ENCODE data around the gene CIDEC. TPM values are rescaled to one million over a fixed set of nuclear protein-coding genes. Genes with fewer than 3 reads are reported as not detected.
"Not testable (repeated sequence)": the region's sequence is repeated elsewhere in the genome, so short reads cannot be mapped to it uniquely, and the experiment has no call there.

The CIDEC gene
- total and polyA plus RNA-seq, 2 donors: 0.14 to 0.91 TPM

GRCh38 chr3:9867106-9867505, 12.9 kb downstream of the CIDEC start:
- DNase-seq (ENCODE audit: low read depth in 6 of 9, low spot score in 9 of 9): no peak
- WGBS: 93% methylated on average over 12 of the region's 12 CpGs
- Histone ChIP-seq H3K4me3 (ENCODE audit: low read length in 2 of 2) (no peak overlapping the region), H3K9me3 (ENCODE audit: control insufficient read depth in 2 of 2, insufficient read depth in 1 of 2, low read length in 1 of 2) (no peaks in the 10 kb centered on the region), H3K27ac (ENCODE audit: low read depth in 1 of 2, low read length in 1 of 2) (no peak overlapping the region), H3K4me1 (ENCODE audit: control insufficient read depth in 2 of 2, insufficient read depth in 2 of 2, low read length in 2 of 2) (peaks cover 0 to 3% of the 10 kb centered on the region in 2 donors), H3K36me3 (ENCODE audit: control insufficient read depth in 2 of 2, insufficient read depth in 2 of 2, low read length in 1 of 2) (no peaks in the 10 kb centered on the region), H3K27me3 (ENCODE audit: control insufficient read depth in 2 of 2, insufficient read depth in 1 of 2, low read length in 1 of 2) (peaks cover 0 to 16% of the 10 kb centered on the region in 2 donors)

DNA sequence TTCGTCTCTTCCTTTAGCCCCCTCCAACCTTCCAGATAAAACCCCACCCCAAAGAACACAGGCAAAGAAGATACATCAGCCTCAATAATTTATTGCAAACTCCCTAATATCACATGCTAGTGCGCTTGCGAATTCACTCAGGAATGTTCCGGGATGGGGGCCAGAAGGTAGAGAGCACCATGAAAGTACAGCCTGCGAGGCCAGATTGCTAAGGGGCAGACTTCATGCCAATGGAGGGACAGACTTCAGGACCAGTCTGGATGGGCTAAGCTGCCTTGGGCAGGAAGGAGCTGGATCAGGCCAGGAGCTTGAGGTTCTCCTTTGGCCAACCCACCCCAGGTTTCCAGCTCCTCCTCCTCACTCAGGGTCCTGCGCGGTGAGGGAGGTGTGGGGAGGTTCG, 13.4 kb downstream of the CIDEC start:
- Histone ChIP-seq H3K36me3 (ENCODE audit: control insufficient read depth in 2 of 2, insufficient read depth in 2 of 2, low read length in 1 of 2) (no peaks in the 10 kb centered on the region), H3K4me1 (ENCODE audit: control insufficient read depth in 2 of 2, insufficient read depth in 2 of 2, low read length in 2 of 2) (peaks cover 0 to 3% of the 10 kb centered on the region in 2 donors), H3K9me3 (ENCODE audit: control insufficient read depth in 2 of 2, insufficient read depth in 1 of 2, low read length in 1 of 2) (no peaks in the 10 kb centered on the region), H3K27ac (ENCODE audit: low read depth in 1 of 2, low read length in 1 of 2) (no peak overlapping the region), H3K4me3 (ENCODE audit: low read length in 2 of 2) (no peak overlapping the region), H3K27me3 (ENCODE audit: control insufficient read depth in 2 of 2, insufficient read depth in 1 of 2, low read length in 1 of 2) (peaks cover 0 to 20% of the 10 kb centered on the region in 2 donors)
- no peak for DNase-seq (ENCODE audit: low read depth in 6 of 9, low spot score in 9 of 9)
- 98% methylated on average over 8 of the region's 8 CpGs for WGBS

DNA sequence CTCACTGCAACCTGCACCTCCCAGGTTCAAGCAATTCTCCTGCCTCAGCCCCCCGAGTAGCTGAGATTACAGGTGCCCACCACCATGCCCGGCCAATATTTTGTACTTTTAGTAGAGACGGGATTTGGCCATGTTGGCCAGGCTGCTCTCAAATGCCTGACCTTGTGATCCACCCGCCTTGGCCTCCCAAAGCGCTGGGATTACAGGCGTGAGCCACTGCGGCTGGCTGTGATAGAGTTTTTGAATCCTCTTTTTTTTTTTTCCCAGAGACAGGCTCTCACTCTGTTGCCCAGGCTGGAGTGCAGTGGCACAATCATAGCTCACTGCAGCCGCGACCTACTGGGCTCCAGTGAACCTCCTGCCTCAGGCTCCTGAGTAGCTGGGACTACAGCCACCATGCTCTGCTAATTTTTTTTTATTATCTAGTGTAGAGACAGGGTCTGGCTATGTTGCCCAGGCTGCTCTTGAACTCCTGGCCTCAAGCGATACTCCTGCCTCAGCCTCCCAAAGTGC, 14.9 kb downstream of the CIDEC start:
- not testable (repeated sequence) for H3K4me3 ChIP-seq (ENCODE audit: low read length in 2 of 2); DNase-seq (ENCODE audit: low read depth in 6 of 9, low spot score in 9 of 9); H3K4me1 ChIP-seq (ENCODE audit: control insufficient read depth in 2 of 2, insufficient read depth in 2 of 2, low read length in 2 of 2); H3K27ac ChIP-seq (ENCODE audit: low read depth in 1 of 2, low read length in 1 of 2); H3K9me3 ChIP-seq (ENCODE audit: control insufficient read depth in 2 of 2, insufficient read depth in 1 of 2, low read length in 1 of 2); H3K36me3 ChIP-seq (ENCODE audit: control insufficient read depth in 2 of 2, insufficient read depth in 2 of 2, low read length in 1 of 2)
- WGBS: 96% methylated on average over 10 of the region's 10 CpGs
- H3K27me3 ChIP-seq (ENCODE audit: control insufficient read depth in 2 of 2, insufficient read depth in 1 of 2, low read length in 1 of 2): peaks cover 0 to 25% of the 10 kb centered on the region in 2 donors

DNA sequence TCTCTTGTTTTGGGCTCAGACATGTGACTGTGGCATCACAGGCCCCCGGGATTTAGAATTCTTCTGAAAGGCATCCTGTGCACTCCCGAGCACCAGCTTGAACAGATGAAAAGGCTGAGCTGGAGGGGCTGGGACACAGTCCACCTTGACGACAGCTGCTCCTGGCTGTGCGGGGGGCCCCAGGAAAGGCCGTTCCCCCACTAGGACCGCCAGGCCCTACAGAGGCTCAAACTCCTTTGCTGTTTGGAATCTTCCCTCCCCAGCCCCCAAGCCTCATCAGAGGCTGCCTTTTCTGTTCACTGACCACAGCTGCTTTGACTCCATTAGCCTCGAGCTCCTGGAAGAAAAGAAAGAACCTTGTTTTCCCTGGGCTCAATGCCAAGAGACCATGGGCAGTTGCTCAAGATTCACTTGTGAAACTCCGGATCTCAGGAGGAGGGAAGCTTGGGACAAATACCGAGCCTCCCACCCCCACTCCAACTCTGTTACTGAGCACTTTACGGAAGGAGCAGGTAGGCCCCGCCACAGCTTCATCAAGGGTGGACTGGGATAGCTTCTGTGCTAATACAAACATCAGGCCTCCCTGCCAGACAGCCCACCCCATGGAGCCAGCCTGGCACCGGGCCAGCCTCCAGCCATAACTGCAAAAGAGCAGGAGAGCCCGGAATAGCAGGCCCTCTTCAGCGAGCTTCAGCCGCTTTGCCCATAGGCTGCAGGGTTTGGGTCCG, 15.7 kb downstream of the CIDEC start:
- Histone ChIP-seq H3K4me1 (ENCODE audit: control insufficient read depth in 2 of 2, insufficient read depth in 2 of 2, low read length in 2 of 2) (peaks cover 0 to 3% of the 10 kb centered on the region in 2 donors), H3K9me3 (ENCODE audit: control insufficient read depth in 2 of 2, insufficient read depth in 1 of 2, low read length in 1 of 2) (no peaks in the 10 kb centered on the region), H3K4me3 (ENCODE audit: low read length in 2 of 2) (no peak overlapping the region), H3K27ac (ENCODE audit: low read depth in 1 of 2, low read length in 1 of 2) (no peak overlapping the region), H3K27me3 (ENCODE audit: control insufficient read depth in 2 of 2, insufficient read depth in 1 of 2, low read length in 1 of 2) (peaks cover 0 to 25% of the 10 kb centered on the region in 2 donors), H3K36me3 (ENCODE audit: control insufficient read depth in 2 of 2, insufficient read depth in 2 of 2, low read length in 1 of 2) (no peaks in the 10 kb centered on the region)
- WGBS: 90% methylated on average over 16 of the region's 16 CpGs
- DNase-seq (ENCODE audit: low read depth in 6 of 9, low spot score in 9 of 9): no peak

DNA sequence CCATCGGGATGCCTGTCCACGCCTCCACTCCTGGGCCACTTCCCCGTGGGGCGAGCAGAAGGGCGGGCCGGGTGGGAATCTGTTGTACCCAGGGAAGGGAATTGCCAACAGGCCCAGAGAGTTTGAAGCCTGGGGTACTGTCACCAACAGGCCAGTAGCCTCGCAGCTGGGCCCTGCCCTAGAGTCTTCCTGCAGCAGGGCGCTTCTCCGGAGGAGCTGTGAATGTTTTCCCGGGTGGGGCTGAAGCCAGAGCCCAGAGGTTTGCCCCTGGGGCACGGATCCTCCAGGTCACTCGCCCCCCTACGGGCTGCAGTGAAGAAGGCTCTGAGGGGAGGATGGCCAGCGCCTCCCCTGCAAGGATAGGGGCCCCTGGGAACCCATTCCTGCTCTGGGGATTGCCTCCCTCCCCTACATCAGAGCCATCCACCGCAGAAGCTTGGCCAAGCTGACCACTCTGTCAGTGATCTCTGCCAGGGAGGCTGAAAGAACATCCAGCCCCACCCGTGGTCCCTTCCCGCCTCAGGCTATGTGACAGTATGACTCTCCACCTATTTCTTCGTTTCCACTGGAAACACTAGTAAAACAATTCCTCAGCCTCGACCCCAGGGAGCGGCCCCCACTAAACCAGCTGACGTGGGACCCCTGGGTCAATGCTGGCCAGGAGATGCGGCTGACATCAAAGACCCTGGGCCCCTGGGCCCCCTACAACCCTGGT, 16.8 kb downstream of the CIDEC start:
- no peak for DNase-seq (ENCODE audit: low read depth in 6 of 9, low spot score in 9 of 9)
- Histone ChIP-seq H3K4me1 (ENCODE audit: control insufficient read depth in 2 of 2, insufficient read depth in 2 of 2, low read length in 2 of 2) (peaks cover 0 to 3% of the 10 kb centered on the region in 2 donors), H3K27me3 (ENCODE audit: control insufficient read depth in 2 of 2, insufficient read depth in 1 of 2, low read length in 1 of 2) (peaks cover 0 to 25% of the 10 kb centered on the region in 2 donors), H3K36me3 (ENCODE audit: control insufficient read depth in 2 of 2, insufficient read depth in 2 of 2, low read length in 1 of 2) (no peaks in the 10 kb centered on the region), H3K27ac (ENCODE audit: low read depth in 1 of 2, low read length in 1 of 2) (no peak overlapping the region), H3K4me3 (ENCODE audit: low read length in 2 of 2) (peak overlapping the region in 1 of 2 donors; percentile 21), H3K9me3 (ENCODE audit: control insufficient read depth in 2 of 2, insufficient read depth in 1 of 2, low read length in 1 of 2) (no peaks in the 10 kb centered on the region)
- 87% methylated on average over 22 of the region's 22 CpGs for WGBS

DNA sequence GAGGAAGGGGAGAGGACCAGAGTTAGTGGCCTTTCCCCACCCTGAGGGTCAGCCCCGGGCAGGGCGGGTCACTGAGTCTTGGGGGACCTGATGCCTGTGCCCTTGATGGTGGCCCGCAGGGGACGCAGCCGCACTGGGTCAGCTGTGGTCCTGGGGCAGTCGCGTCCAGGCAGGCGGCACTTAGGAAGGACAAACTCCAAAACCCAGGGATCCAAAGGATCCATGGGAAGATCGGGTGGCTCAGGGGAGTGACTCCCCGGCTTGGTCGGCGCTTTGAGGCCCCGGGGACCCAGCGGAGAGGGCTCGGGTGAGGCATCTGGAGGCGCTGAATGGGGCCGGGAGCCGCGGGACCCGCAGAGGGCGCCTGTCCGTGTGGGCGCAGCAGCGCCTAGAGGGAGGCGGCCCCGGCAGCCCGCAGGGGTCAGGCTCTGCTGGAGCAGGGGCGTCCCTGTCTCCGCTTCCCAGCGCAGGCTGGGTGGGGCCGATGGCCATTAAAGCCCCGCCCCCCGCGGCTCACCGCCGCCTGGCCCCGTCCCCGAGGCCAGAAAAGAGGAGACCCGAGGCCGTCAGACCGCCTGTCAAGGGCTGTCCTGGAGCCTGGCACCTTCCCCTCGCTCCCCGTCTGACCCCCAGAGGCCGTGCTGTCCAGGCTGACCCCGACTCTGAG, 17.5 kb downstream of the CIDEC start:
- H3K27ac ChIP-seq (ENCODE audit: low read depth in 1 of 2, low read length in 1 of 2): no peak overlapping the region
- peaks cover 0 to 3% of the 10 kb centered on the region in 2 donors for H3K4me1 ChIP-seq (ENCODE audit: control insufficient read depth in 2 of 2, insufficient read depth in 2 of 2, low read length in 2 of 2)
- WGBS: 21% methylated on average over 45 of the region's 45 CpGs
- peaks cover 0 to 25% of the 10 kb centered on the region in 2 donors for H3K27me3 ChIP-seq (ENCODE audit: control insufficient read depth in 2 of 2, insufficient read depth in 1 of 2, low read length in 1 of 2)
- DNase-seq (ENCODE audit: low read depth in 6 of 9, low spot score in 9 of 9): peak in 3 of 9 donors; percentile 19 to 40 (median 26)
- H3K9me3 ChIP-seq (ENCODE audit: control insufficient read depth in 2 of 2, insufficient read depth in 1 of 2, low read length in 1 of 2): no peaks in the 10 kb centered on the region
- no peaks in the 10 kb centered on the region for H3K36me3 ChIP-seq (ENCODE audit: control insufficient read depth in 2 of 2, insufficient read depth in 2 of 2, low read length in 1 of 2)
- H3K4me3 ChIP-seq (ENCODE audit: low read length in 2 of 2): peak overlapping the region in 1 of 2 donors; percentile 21

- WGBS: 91% methylated on average over 5 of the region's 5 CpGs
- DNase-seq (ENCODE audit: low read depth in 6 of 9, low spot score in 9 of 9): no peak
- Histone ChIP-seq H3K9me3 (ENCODE audit: control insufficient read depth in 2 of 2, insufficient read depth in 1 of 2, low read length in 1 of 2) (no peaks in the 10 kb centered on the region), H3K4me3 (ENCODE audit: low read length in 2 of 2) (no peak overlapping the region), H3K27ac (ENCODE audit: low read depth in 1 of 2, low read length in 1 of 2) (no peak overlapping the region), H3K27me3 (ENCODE audit: control insufficient read depth in 2 of 2, insufficient read depth in 1 of 2, low read length in 1 of 2) (peaks cover 0 to 25% of the 10 kb centered on the region in 2 donors), H3K36me3 (ENCODE audit: control insufficient read depth in 2 of 2, insufficient read depth in 2 of 2, low read length in 1 of 2) (no peaks in the 10 kb centered on the region), H3K4me1 (ENCODE audit: control insufficient read depth in 2 of 2, insufficient read depth in 2 of 2, low read length in 2 of 2) (peaks cover 0 to 3% of the 10 kb centered on the region in 2 donors)
These were observed 18.4 kb downstream of the CIDEC start for GRCh38 chr3:9861626-9862130.

- Histone ChIP-seq H3K9me3 (ENCODE audit: control insufficient read depth in 2 of 2, insufficient read depth in 1 of 2, low read length in 1 of 2) (no peaks in the 10 kb centered on the region), H3K4me1 (ENCODE audit: control insufficient read depth in 2 of 2, insufficient read depth in 2 of 2, low read length in 2 of 2) (peaks cover 0 to 3% of the 10 kb centered on the region in 2 donors), H3K27ac (ENCODE audit: low read depth in 1 of 2, low read length in 1 of 2) (no peak overlapping the region), H3K36me3 (ENCODE audit: control insufficient read depth in 2 of 2, insufficient read depth in 2 of 2, low read length in 1 of 2) (no peaks in the 10 kb centered on the region), H3K4me3 (ENCODE audit: low read length in 2 of 2) (no peak overlapping the region), H3K27me3 (ENCODE audit: control insufficient read depth in 2 of 2, insufficient read depth in 1 of 2, low read length in 1 of 2) (peaks cover 0 to 25% of the 10 kb centered on the region in 2 donors)
- 96% methylated on average over 4 of the region's 4 CpGs for WGBS
- DNase-seq (ENCODE audit: low read depth in 6 of 9, low spot score in 9 of 9): no peak
These were observed 18.9 kb downstream of the CIDEC start for GRCh38 chr3:9861201-9861600.
